Mesenchymal stem cell (in vitro differentiated cells and primary cell): ENCODE data around the gene KCNA2.
A peak's percentile ranks its signal among the peaks of the same experiment; 100 is the strongest.

Experiments
- DNase-seq: peaks from one replicate; pipeline ENCODE4 v3.0.0-alpha.2; 2013
- H2AFZ ChIP-seq: one replicate; pipeline ENCODE4 v1.6.1; 2013; ENCODE audit warnings: low read depth, mild to moderate bottlenecking, control low read depth, inconsistent platforms, low read length, moderate library complexity
- H2AK5ac ChIP-seq: 2 replicates; pipeline ENCODE4 v1.6.1; 2013; ENCODE audit warnings: low read length, moderate library complexity, mild to moderate bottlenecking, inconsistent platforms; ENCODE audit not compliant: severe bottlenecking
- H2BK120ac ChIP-seq: one replicate; pipeline ENCODE4 v1.6.1; 2013; ENCODE audit warnings: low read depth, mild to moderate bottlenecking, inconsistent platforms, low read length, moderate library complexity
- H2BK12ac ChIP-seq, 2 experiments: one replicate each; pipeline ENCODE4 v1.6.1; 2013; ENCODE audit warnings: inconsistent platforms in 2 of 2, low read length in 2 of 2, mild to moderate bottlenecking in 2 of 2, moderate library complexity in 2 of 2, control low read depth in 1 of 2
- H2BK15ac ChIP-seq: one replicate; pipeline ENCODE4 v1.6.1; 2013; ENCODE audit warnings: mild to moderate bottlenecking, low read depth, inconsistent platforms; ENCODE audit not compliant: poor library complexity, severe bottlenecking
- H2BK5ac ChIP-seq: 2 replicates; pipeline ENCODE4 v1.6.1; 2013; ENCODE audit warnings: low read depth, mild to moderate bottlenecking, low read length, control low read depth, inconsistent platforms; ENCODE audit not compliant: poor library complexity, severe bottlenecking
- H3K14ac ChIP-seq, 2 experiments: one replicate each; pipeline ENCODE4 v1.6.1; 2013; ENCODE audit warnings: inconsistent platforms in 2 of 2, low read length in 2 of 2, control low read depth in 1 of 2, mild to moderate bottlenecking in 1 of 2, moderate library complexity in 1 of 2
- H3K18ac ChIP-seq, 2 experiments: one replicate each; pipeline ENCODE4 v1.6.1; 2013; ENCODE audit warnings: inconsistent platforms in 2 of 2, low read length in 2 of 2, control low read depth in 1 of 2, low read depth in 1 of 2, mild to moderate bottlenecking in 1 of 2
- H3K23ac ChIP-seq, 2 experiments: one replicate each; pipeline ENCODE4 v1.6.1; 2013; ENCODE audit warnings: inconsistent platforms in 2 of 2, low read length in 2 of 2, mild to moderate bottlenecking in 2 of 2, moderate library complexity in 2 of 2, control low read depth in 1 of 2
- H3K27ac ChIP-seq: 2 replicates; pipeline ENCODE4 v1.5.1; 2013; ENCODE audit warnings: mild to moderate bottlenecking, moderate library complexity, low read length, control low read depth, inconsistent platforms; ENCODE audit not compliant: poor library complexity, severe bottlenecking
- H3K27me3 ChIP-seq, 2 experiments: 2 replicates each; pipeline versions ENCODE4 v1.6.1 to v1.7.0; 2013; ENCODE audit warnings: low read length in 2 of 2, mild to moderate bottlenecking in 2 of 2, moderate library complexity in 2 of 2, control low read depth in 1 of 2, inconsistent platforms in 1 of 2; ENCODE audit not compliant: control insufficient read depth in 1 of 2, insufficient read depth in 1 of 2
- H3K36me3 ChIP-seq, 2 experiments: 2 replicates each; pipeline versions ENCODE4 v1.6.1 to v1.7.0; 2013; ENCODE audit warnings: low read length in 2 of 2, control low read depth in 1 of 2, inconsistent platforms in 1 of 2, low read depth in 1 of 2, mild to moderate bottlenecking in 1 of 2; ENCODE audit not compliant: insufficient read depth in 2 of 2, control insufficient read depth in 1 of 2
- H3K4ac ChIP-seq, 2 experiments: one replicate each; pipeline ENCODE4 v1.6.1; 2013; ENCODE audit warnings: inconsistent platforms in 2 of 2, low read length in 2 of 2, mild to moderate bottlenecking in 2 of 2, moderate library complexity in 2 of 2, control low read depth in 1 of 2, low read depth in 1 of 2
- H3K4me1 ChIP-seq: 2 replicates; pipeline ENCODE4 v1.6.1; 2013; ENCODE audit warnings: low read depth, low read length, control low read depth; ENCODE audit not compliant: control insufficient read depth, insufficient read depth
- H3K4me2 ChIP-seq: 2 replicates; pipeline ENCODE4 v1.6.1; 2013; ENCODE audit warnings: low read length, mild to moderate bottlenecking, inconsistent platforms; ENCODE audit not compliant: poor library complexity, severe bottlenecking
- H3K4me3 ChIP-seq, 2 experiments: 2 replicates each; pipeline versions ENCODE4 v1.5.1 to v1.7.0; 2013; ENCODE audit warnings: low read length in 2 of 2, mild to moderate bottlenecking in 2 of 2, control low read depth in 1 of 2, low read depth in 1 of 2; ENCODE audit not compliant: insufficient read depth in 1 of 2
- H3K79me1 ChIP-seq: replicated peaks from 2 replicates; pipeline ENCODE4 v1.6.1; 2013; ENCODE audit warnings: mild to moderate bottlenecking, control low read depth, low read length, inconsistent platforms; ENCODE audit not compliant: poor library complexity, severe bottlenecking
- H3K9ac ChIP-seq: 2 replicates; pipeline ENCODE4 v1.7.0; 2013; ENCODE audit warnings: mild to moderate bottlenecking, low read length, moderate library complexity
- H3K9me3 ChIP-seq: 2 replicates; pipeline ENCODE4 v1.7.0; 2013; ENCODE audit warnings: mild to moderate bottlenecking, low read length; ENCODE audit not compliant: control insufficient read depth
- H4K8ac ChIP-seq: one replicate; pipeline ENCODE4 v1.6.1; 2013; ENCODE audit warnings: inconsistent platforms, mild to moderate bottlenecking, low read length, moderate library complexity
- H4K91ac ChIP-seq: one replicate; pipeline ENCODE4 v1.6.1; 2013; ENCODE audit warnings: mild to moderate bottlenecking, low read length, inconsistent platforms
- WGBS: methylation state at CpG from one replicate; pipeline ENCODE4 v1.1.7; 2013; ENCODE audit warnings: mixed read lengths; 5-methylcytosine and 5-hydroxymethylcytosine counted together

Gene KCNA2

DNA sequence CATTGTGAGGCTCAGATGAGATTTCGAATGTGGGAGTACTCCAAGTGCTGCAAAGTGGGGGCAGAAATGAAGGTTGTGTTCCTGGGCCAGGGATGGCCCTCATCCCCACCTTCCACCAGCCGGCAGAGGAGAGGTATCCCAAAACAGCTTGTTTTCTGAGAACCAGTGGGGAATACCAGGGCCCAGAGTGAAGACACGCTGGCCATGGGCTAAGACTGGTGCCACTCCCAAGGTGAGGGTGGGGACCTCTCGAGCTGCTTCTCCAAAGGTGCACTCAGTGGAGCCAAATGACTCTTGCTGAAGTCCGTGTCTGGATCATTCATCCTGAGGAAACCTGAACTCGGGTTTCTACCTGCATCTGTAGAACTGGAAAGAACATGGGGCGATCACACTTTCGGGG lies 22.1 kb downstream of the KCNA2 start:
- WGBS: 76% methylated on average over 8 of the region's 8 CpGs
- no peak overlapping the region for H2BK12ac ChIP-seq
- no peak overlapping the region for H2BK15ac ChIP-seq
- H3K79me1 ChIP-seq: no peaks in the 10 kb centered on the region
- no peak overlapping the region for H3K9ac ChIP-seq
- no peaks in the 10 kb centered on the region for H3K36me3 ChIP-seq
- H3K4me3 ChIP-seq: no peak overlapping the region
- H3K23ac ChIP-seq: no peak overlapping the region
- no peak overlapping the region for H3K14ac ChIP-seq
- H4K8ac ChIP-seq: no peak overlapping the region
- DNase-seq: no peak
- no peak overlapping the region for H3K4ac ChIP-seq
- no peak overlapping the region for H2AK5ac ChIP-seq
- no peak overlapping the region for H2BK5ac ChIP-seq
- H3K27me3 ChIP-seq: peaks cover 3 to 35% of the 10 kb centered on the region in 2 experiments
- no peak overlapping the region for H2BK120ac ChIP-seq
- no peak overlapping the region for H4K91ac ChIP-seq
- no peak overlapping the region for H3K27ac ChIP-seq
- H3K4me1 ChIP-seq: no peaks in the 10 kb centered on the region
- H2AFZ ChIP-seq: no peak overlapping the region
- H3K18ac ChIP-seq: no peak overlapping the region
- H3K4me2 ChIP-seq: no peak overlapping the region
- no peaks in the 10 kb centered on the region for H3K9me3 ChIP-seq

DNA sequence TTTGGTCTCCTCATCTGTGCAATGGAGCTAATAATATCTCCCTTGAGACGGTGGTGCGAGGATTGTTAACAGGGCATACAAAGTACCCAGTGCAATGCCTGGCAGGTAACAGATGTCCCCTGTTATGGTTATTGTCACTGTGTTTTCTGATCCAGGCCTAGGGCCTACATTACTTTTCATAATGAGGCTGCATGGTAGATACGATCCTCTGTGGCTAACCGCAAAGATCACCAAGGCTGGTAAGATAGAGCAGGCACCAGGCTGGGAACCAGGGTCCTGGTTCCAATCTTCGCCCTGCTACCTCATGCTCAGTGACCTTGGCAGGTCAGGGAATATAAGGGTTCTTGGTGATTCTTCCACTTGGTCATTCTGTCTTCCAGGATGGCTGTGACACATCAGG lies 22.7 kb downstream of the KCNA2 start:
- Histone ChIP-seq H2BK12ac (no peak overlapping the region), H3K36me3 (no peaks in the 10 kb centered on the region), H3K18ac (no peak overlapping the region), H3K4me1 (no peaks in the 10 kb centered on the region), H2BK5ac (no peak overlapping the region), H3K4ac (no peak overlapping the region), H3K9ac (no peak overlapping the region), H2AK5ac (no peak overlapping the region), H3K79me1 (no peaks in the 10 kb centered on the region), H2BK120ac (no peak overlapping the region), H3K9me3 (no peaks in the 10 kb centered on the region), H4K91ac (no peak overlapping the region), H3K27me3 (peaks cover 3 to 33% of the 10 kb centered on the region in 2 experiments), H2AFZ (no peak overlapping the region), H2BK15ac (no peak overlapping the region), H3K14ac (no peak overlapping the region), H3K4me3 (no peak overlapping the region), H3K23ac (no peak overlapping the region), H3K4me2 (no peak overlapping the region), H4K8ac (no peak overlapping the region), H3K27ac (no peak overlapping the region)
- DNase-seq: no peak
- 80% methylated on average over 5 of the region's 5 CpGs for WGBS

DNA sequence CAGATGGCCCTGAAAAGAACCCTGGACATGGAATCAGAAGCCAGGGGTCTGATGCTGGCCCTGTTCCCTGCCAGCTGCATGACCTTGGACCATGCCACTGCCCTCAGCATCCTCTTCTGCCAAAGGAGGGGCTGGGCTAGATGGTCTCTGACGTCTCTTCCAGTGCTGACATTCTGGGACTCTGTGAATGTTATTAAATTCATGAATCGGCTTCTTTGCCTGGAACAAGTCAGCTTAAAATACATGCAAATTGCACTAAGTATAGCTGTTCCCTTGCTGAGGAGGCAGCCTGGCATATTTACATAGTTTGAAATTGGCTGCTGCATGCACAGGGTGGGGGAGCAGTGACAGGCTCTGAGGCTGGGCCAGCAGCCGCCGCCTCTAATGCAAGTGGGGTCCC lies 23.8 kb downstream of the KCNA2 start:
- H3K18ac ChIP-seq: no peak overlapping the region
- H3K36me3 ChIP-seq: no peaks in the 10 kb centered on the region
- no peak overlapping the region for H4K8ac ChIP-seq
- no peak for DNase-seq
- H4K91ac ChIP-seq: no peak overlapping the region
- no peaks in the 10 kb centered on the region for H3K4me1 ChIP-seq
- no peak overlapping the region for H3K4me2 ChIP-seq
- no peak overlapping the region for H3K4ac ChIP-seq
- peaks cover 0 to 25% of the 10 kb centered on the region in 2 experiments for H3K27me3 ChIP-seq
- H2BK12ac ChIP-seq: no peak overlapping the region
- no peaks in the 10 kb centered on the region for H3K79me1 ChIP-seq
- H2BK15ac ChIP-seq: no peak overlapping the region
- H2BK5ac ChIP-seq: no peak overlapping the region
- no peaks in the 10 kb centered on the region for H3K9me3 ChIP-seq
- H2AFZ ChIP-seq: no peak overlapping the region
- no peak overlapping the region for H2BK120ac ChIP-seq
- no peak overlapping the region for H2AK5ac ChIP-seq
- H3K27ac ChIP-seq: no peak overlapping the region
- H3K4me3 ChIP-seq: no peak overlapping the region
- H3K9ac ChIP-seq: no peak overlapping the region
- no peak overlapping the region for H3K14ac ChIP-seq
- 67% methylated on average over 4 of the region's 4 CpGs for WGBS
- no peak overlapping the region for H3K23ac ChIP-seq

DNA sequence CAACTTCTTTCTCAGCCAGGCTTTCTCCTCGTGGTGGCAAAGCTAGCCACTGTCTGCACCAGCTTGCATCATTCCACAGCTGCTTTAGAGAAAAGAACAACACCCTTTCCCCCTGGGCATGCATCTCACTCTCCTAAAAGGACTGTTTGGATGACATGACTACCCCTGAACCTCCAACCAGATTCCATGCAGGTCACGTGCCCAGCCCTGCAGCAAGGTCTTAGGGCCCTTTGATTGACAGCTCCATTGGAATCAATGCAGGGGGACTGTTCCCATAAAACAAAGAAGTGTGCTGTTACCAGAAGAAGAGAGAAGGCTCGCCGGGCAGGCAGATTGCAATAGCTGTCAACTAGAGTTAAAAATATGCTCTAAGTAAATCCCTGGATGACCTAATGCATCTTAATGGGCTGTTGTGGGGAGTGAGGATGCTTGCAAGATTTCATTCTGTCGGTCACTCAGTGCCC lies 24.4 kb downstream of the KCNA2 start:
- Histone ChIP-seq H3K4me1 (no peaks in the 10 kb centered on the region), H3K4ac (no peak overlapping the region), H3K14ac (no peak overlapping the region), H3K9ac (no peak overlapping the region), H3K9me3 (no peaks in the 10 kb centered on the region), H3K79me1 (no peaks in the 10 kb centered on the region), H3K23ac (no peak overlapping the region), H3K4me3 (no peak overlapping the region), H2BK12ac (no peak overlapping the region), H4K8ac (no peak overlapping the region), H3K4me2 (no peak overlapping the region), H4K91ac (no peak overlapping the region), H2AFZ (no peak overlapping the region), H3K27me3 (peaks cover 0 to 26% of the 10 kb centered on the region in 2 experiments), H3K36me3 (no peaks in the 10 kb centered on the region), H2BK15ac (peak overlapping the region; percentile 12), H2BK120ac (no peak overlapping the region), H2AK5ac (no peak overlapping the region), H2BK5ac (no peak overlapping the region), H3K27ac (no peak overlapping the region), H3K18ac (no peak overlapping the region)
- no peak for DNase-seq
- WGBS: 50% methylated on average over 5 of the region's 5 CpGs
